ENCODE data around the gene RIBC2.
A peak's percentile ranks its signal among the peaks of the same experiment; 100 is the strongest.
"Not testable (repeated sequence)": the region's sequence is repeated elsewhere in the genome, so short reads cannot be mapped to it uniquely, and the experiment has no call there.

Gene RIBC2
- 0 to 4.0 (median 0.43) reads per million in 9 experiments for total RNA-seq

- peak; percentile 95 for ATAC-seq (replicated peaks)
- DNase-seq: peak; percentile 52 to 61 (median 57)
- Mint-ChIP-seq H3K4me3 (peak within 1 kb of the TSS; percentile 71 to 75), H3K4me1 (ENCODE audit: low read depth in 2 of 2) (peaks cover 5 to 6% of the 10 kb centered on the region in 2 donors), H3K9me3 (no peaks in the 10 kb centered on the region), H3K36me3 (ENCODE audit: insufficient read depth) (peaks cover 3% of the 10 kb centered on the region), H3K27me3 (no peaks in the 10 kb centered on the region), H3K27ac (peak within 1 kb of the TSS; percentile 77)
These were observed at the start of gene RIBC2, which contains the start of gene SMC1B for GRCh38 chr22:45413368-45414211. Gene RIBC2 (plus strand): TSS chr22:45413693. CDS start chr22:45413887, 194 bp downstream. Gene SMC1B (minus strand): TSS chr22:45413599. CDS start chr22:45413567, 32 bp downstream.

- Mint-ChIP-seq H3K9me3 (peaks cover 0 to 8% of the 10 kb centered on the region in 2 donors), H3K36me3 (ENCODE audit: insufficient read depth) (no peaks in the 10 kb centered on the region), H3K4me3 (no peak overlapping the region), H3K27ac (no peak overlapping the region), H3K27me3 (peaks cover 16 to 40% of the 10 kb centered on the region in 2 donors), H3K4me1 (ENCODE audit: low read depth in 2 of 2) (no peaks in the 10 kb centered on the region)
- no peak for ATAC-seq (replicated peaks)
- no peak for DNase-seq
These were observed 46.8 kb upstream of the RIBC2 start for GRCh38 chr22:45366713-45367112.

GRCh38 chr22:45373592-45373991, 39.9 kb upstream of the RIBC2 start:
- not testable (repeated sequence) for H3K27ac Mint-ChIP-seq, DNase-seq

GRCh38 chr22:45376009-45376408, 37.5 kb upstream of the RIBC2 start:
- no peak for ATAC-seq (replicated peaks)
- no peaks in the 10 kb centered on the region for H3K36me3 Mint-ChIP-seq (ENCODE audit: insufficient read depth)

More at GRCh38 chr22:45373592-45373991, 39.9 kb upstream of the RIBC2 start:
- H3K36me3 Mint-ChIP-seq (ENCODE audit: insufficient read depth); ATAC-seq (replicated peaks); H3K4me3 Mint-ChIP-seq; H3K4me1 Mint-ChIP-seq (ENCODE audit: low read depth in 2 of 2); H3K9me3 Mint-ChIP-seq: not testable (repeated sequence)
- peaks cover 9 to 11% of the 10 kb centered on the region in 2 donors for H3K27me3 Mint-ChIP-seq

GRCh38 chr22:45376703-45377102, 36.8 kb upstream of the RIBC2 start:
- DNase-seq (no peak), ATAC-seq (replicated peaks) (no peak)
- H3K27ac Mint-ChIP-seq: no peak overlapping the region
- H3K4me1 Mint-ChIP-seq (ENCODE audit: low read depth in 2 of 2): no peaks in the 10 kb centered on the region
- H3K9me3 Mint-ChIP-seq: no peaks in the 10 kb centered on the region
- H3K36me3 Mint-ChIP-seq (ENCODE audit: insufficient read depth): no peaks in the 10 kb centered on the region
- H3K27me3 Mint-ChIP-seq: peaks cover 11 to 19% of the 10 kb centered on the region in 2 donors
- no peak overlapping the region for H3K4me3 Mint-ChIP-seq

More at GRCh38 chr22:45376009-45376408, 37.5 kb upstream of the RIBC2 start:
- H3K4me1 Mint-ChIP-seq (ENCODE audit: low read depth in 2 of 2): no peaks in the 10 kb centered on the region
- H3K4me3 Mint-ChIP-seq: no peak overlapping the region
- H3K27ac Mint-ChIP-seq: no peak overlapping the region
- peaks cover 11 to 19% of the 10 kb centered on the region in 2 donors for H3K27me3 Mint-ChIP-seq
- DNase-seq: no peak
- no peaks in the 10 kb centered on the region for H3K9me3 Mint-ChIP-seq

- no peaks in the 10 kb centered on the region for H3K4me1 Mint-ChIP-seq (ENCODE audit: low read depth in 2 of 2)
- peaks cover 7 to 19% of the 10 kb centered on the region in 2 donors for H3K27me3 Mint-ChIP-seq
- H3K4me3 Mint-ChIP-seq: no peak overlapping the region
- DNase-seq: no peak
- no peak for ATAC-seq (replicated peaks)
- H3K36me3 Mint-ChIP-seq (ENCODE audit: insufficient read depth): no peaks in the 10 kb centered on the region
- no peaks in the 10 kb centered on the region for H3K9me3 Mint-ChIP-seq
- no peak overlapping the region for H3K27ac Mint-ChIP-seq
These were observed 32.1 kb upstream of the RIBC2 start for GRCh38 chr22:45381348-45381747.

- no peaks in the 10 kb centered on the region for H3K9me3 Mint-ChIP-seq
- H3K27me3 Mint-ChIP-seq: peaks cover 6 to 30% of the 10 kb centered on the region in 2 donors
- ATAC-seq (replicated peaks): no peak
- H3K4me3 Mint-ChIP-seq: no peak overlapping the region
- DNase-seq: no peak
- H3K27ac Mint-ChIP-seq: no peak overlapping the region
- no peaks in the 10 kb centered on the region for H3K36me3 Mint-ChIP-seq (ENCODE audit: insufficient read depth)
- H3K4me1 Mint-ChIP-seq (ENCODE audit: low read depth in 2 of 2): no peaks in the 10 kb centered on the region
These were observed 23.9 kb upstream of the RIBC2 start for GRCh38 chr22:45389546-45389945.

GRCh38 chr22:45397806-45398205, 15.7 kb upstream of the RIBC2 start:
- Mint-ChIP-seq H3K4me3 (no peak overlapping the region), H3K36me3 (ENCODE audit: insufficient read depth) (peaks cover 2% of the 10 kb centered on the region), H3K4me1 (ENCODE audit: low read depth in 2 of 2) (no peaks in the 10 kb centered on the region), H3K27ac (peak overlapping the region in 1 of 2 donors; percentile 51), H3K27me3 (peaks cover 0 to 16% of the 10 kb centered on the region in 2 donors), H3K9me3 (no peaks in the 10 kb centered on the region)
- DNase-seq: no peak
- peak; percentile 49 for ATAC-seq (replicated peaks)

- Mint-ChIP-seq H3K36me3 (ENCODE audit: insufficient read depth) (peaks cover 2% of the 10 kb centered on the region), H3K27me3 (peaks cover 0 to 16% of the 10 kb centered on the region in 2 donors), H3K27ac (no peak overlapping the region), H3K4me3 (no peak overlapping the region), H3K4me1 (ENCODE audit: low read depth in 2 of 2) (no peaks in the 10 kb centered on the region), H3K9me3 (no peaks in the 10 kb centered on the region)
- DNase-seq: no peak
- ATAC-seq (replicated peaks): no peak
These were observed 15.3 kb upstream of the RIBC2 start for GRCh38 chr22:45398214-45398613.

- H3K36me3 Mint-ChIP-seq (ENCODE audit: insufficient read depth): peaks cover 2% of the 10 kb centered on the region
- no peak overlapping the region for H3K27ac Mint-ChIP-seq
- H3K4me3 Mint-ChIP-seq: no peak overlapping the region
- DNase-seq (no peak), ATAC-seq (replicated peaks) (no peak)
- H3K27me3 Mint-ChIP-seq: peaks cover 4 to 24% of the 10 kb centered on the region in 2 donors
- no peaks in the 10 kb centered on the region for H3K4me1 Mint-ChIP-seq (ENCODE audit: low read depth in 2 of 2)
- no peaks in the 10 kb centered on the region for H3K9me3 Mint-ChIP-seq
These were observed 13.6 kb upstream of the RIBC2 start for GRCh38 chr22:45399712-45400445.

GRCh38 chr22:45402466-45402985, 11.0 kb upstream of the RIBC2 start:
- DNase-seq (no peak), ATAC-seq (replicated peaks) (no peak)
- Mint-ChIP-seq H3K4me3 (no peak overlapping the region), H3K4me1 (ENCODE audit: low read depth in 2 of 2) (no peaks in the 10 kb centered on the region), H3K36me3 (ENCODE audit: insufficient read depth) (peaks cover 2% of the 10 kb centered on the region), H3K9me3 (no peaks in the 10 kb centered on the region), H3K27me3 (peaks cover 13 to 17% of the 10 kb centered on the region in 2 donors), H3K27ac (no peak overlapping the region)

- no peak overlapping the region for H3K27ac Mint-ChIP-seq
- peaks cover 13% of the 10 kb centered on the region in 2 donors for H3K27me3 Mint-ChIP-seq
- H3K4me1 Mint-ChIP-seq (ENCODE audit: low read depth in 2 of 2): no peaks in the 10 kb centered on the region
- ATAC-seq (replicated peaks) (no peak), DNase-seq (no peak)
- H3K9me3 Mint-ChIP-seq: no peaks in the 10 kb centered on the region
- no peak overlapping the region for H3K4me3 Mint-ChIP-seq
- no peaks in the 10 kb centered on the region for H3K36me3 Mint-ChIP-seq (ENCODE audit: insufficient read depth)
These were observed 5.7 kb upstream of the RIBC2 start for GRCh38 chr22:45407793-45408192.

- Mint-ChIP-seq H3K9me3 (no peaks in the 10 kb centered on the region), H3K27me3 (no peaks in the 10 kb centered on the region), H3K4me1 (ENCODE audit: low read depth in 2 of 2) (peaks cover 5 to 6% of the 10 kb centered on the region in 2 donors), H3K4me3 (peak overlapping the region; percentile 60 to 69), H3K27ac (no peak overlapping the region), H3K36me3 (ENCODE audit: insufficient read depth) (peaks cover 3% of the 10 kb centered on the region)
- no peak for ATAC-seq (replicated peaks)
- DNase-seq: no peak
These were observed 503 bp upstream of the RIBC2 start for GRCh38 chr22:45413013-45413367.

All from effector memory CD8-positive, alpha-beta T cell (primary cell).